ENCODE results near the gene NTM. TPM values are rescaled to one million over a fixed set of nuclear protein-coding genes. Genes with fewer than 3 reads are reported as not detected.

The NTM gene
- total and polyA plus RNA-seq, 2 donors: 3.8 to 27.8 TPM

GRCh38 chr11:131796089-131796488 lies 425.7 kb downstream of the NTM start:
- DNase-seq (ENCODE audit: extremely low spot score): no peak
- no peaks in the 10 kb centered on the region for H3K4me1 ChIP-seq (ENCODE audit: insufficient read depth)
- no peaks in the 10 kb centered on the region for H3K36me3 ChIP-seq (ENCODE audit: insufficient read depth)
- H3K27ac ChIP-seq (ENCODE audit: low read depth): no peak overlapping the region
- H3K4me3 ChIP-seq (ENCODE audit: low read depth, low read length): no peak overlapping the region
- 86% methylated on average over 7 of the region's 7 CpGs for WGBS

GRCh38 chr11:131796541-131796940 lies 426.1 kb downstream of the NTM start:
- Histone ChIP-seq H3K27ac (ENCODE audit: low read depth) (no peak overlapping the region), H3K36me3 (ENCODE audit: insufficient read depth) (no peaks in the 10 kb centered on the region), H3K4me3 (ENCODE audit: low read depth, low read length) (no peak overlapping the region), H3K4me1 (ENCODE audit: insufficient read depth) (no peaks in the 10 kb centered on the region)
- WGBS: 59% methylated on average over 5 of the region's 5 CpGs
- no peak for DNase-seq (ENCODE audit: extremely low spot score)

- no peak overlapping the region for H3K27ac ChIP-seq (ENCODE audit: low read depth)
- H3K4me1 ChIP-seq (ENCODE audit: insufficient read depth): no peaks in the 10 kb centered on the region
- 92% methylated on average over 2 of the region's 2 CpGs for WGBS
- DNase-seq (ENCODE audit: extremely low spot score): no peak
- no peak overlapping the region for H3K4me3 ChIP-seq (ENCODE audit: low read depth, low read length)
- H3K36me3 ChIP-seq (ENCODE audit: insufficient read depth): no peaks in the 10 kb centered on the region
Measured at GRCh38 chr11:131800452-131800851, 430.0 kb downstream of the NTM start.

- no peak overlapping the region for H3K4me3 ChIP-seq (ENCODE audit: low read depth, low read length)
- no peak overlapping the region for H3K27ac ChIP-seq (ENCODE audit: low read depth)
- H3K4me1 ChIP-seq (ENCODE audit: insufficient read depth): no peaks in the 10 kb centered on the region
- WGBS: 67% methylated on average over 9 of the region's 9 CpGs
- H3K36me3 ChIP-seq (ENCODE audit: insufficient read depth): no peaks in the 10 kb centered on the region
- DNase-seq (ENCODE audit: extremely low spot score): no peak
Measured at GRCh38 chr11:131802440-131803115, 432.2 kb downstream of the NTM start.

- Histone ChIP-seq H3K27ac (ENCODE audit: low read depth) (no peak overlapping the region), H3K4me1 (ENCODE audit: insufficient read depth) (no peaks in the 10 kb centered on the region), H3K36me3 (ENCODE audit: insufficient read depth) (no peaks in the 10 kb centered on the region), H3K4me3 (ENCODE audit: low read depth, low read length) (no peak overlapping the region)
- DNase-seq (ENCODE audit: extremely low spot score): no peak
- WGBS: 74% methylated on average over 2 of the region's 2 CpGs
Measured at GRCh38 chr11:131807876-131808275, 437.5 kb downstream of the NTM start.

GRCh38 chr11:131808470-131808869 lies 438.1 kb downstream of the NTM start:
- 81% methylated on average over 6 of the region's 6 CpGs for WGBS
- DNase-seq (ENCODE audit: extremely low spot score): no peak
- H3K4me3 ChIP-seq (ENCODE audit: low read depth, low read length): no peak overlapping the region
- H3K27ac ChIP-seq (ENCODE audit: low read depth): no peak overlapping the region
- H3K36me3 ChIP-seq (ENCODE audit: insufficient read depth): no peaks in the 10 kb centered on the region
- H3K4me1 ChIP-seq (ENCODE audit: insufficient read depth): no peaks in the 10 kb centered on the region

- no peak for DNase-seq (ENCODE audit: extremely low spot score)
- no peaks in the 10 kb centered on the region for H3K36me3 ChIP-seq (ENCODE audit: insufficient read depth)
- no peaks in the 10 kb centered on the region for H3K4me1 ChIP-seq (ENCODE audit: insufficient read depth)
- H3K27ac ChIP-seq (ENCODE audit: low read depth): no peak overlapping the region
- WGBS: 25% methylated on average over 11 of the region's 11 CpGs
- no peak overlapping the region for H3K4me3 ChIP-seq (ENCODE audit: low read depth, low read length)
Measured at GRCh38 chr11:131809203-131809918, 438.9 kb downstream of the NTM start.

- no peak for DNase-seq (ENCODE audit: extremely low spot score)
- no peaks in the 10 kb centered on the region for H3K4me1 ChIP-seq (ENCODE audit: insufficient read depth)
- no peak overlapping the region for H3K4me3 ChIP-seq (ENCODE audit: low read depth, low read length)
- WGBS: 24% methylated on average over 3 of the region's 3 CpGs
- H3K36me3 ChIP-seq (ENCODE audit: insufficient read depth): no peaks in the 10 kb centered on the region
- H3K27ac ChIP-seq (ENCODE audit: low read depth): no peak overlapping the region
Measured at GRCh38 chr11:131810541-131810940, 440.1 kb downstream of the NTM start.

- H3K4me3 ChIP-seq (ENCODE audit: low read depth, low read length): no peak overlapping the region
- H3K27ac ChIP-seq (ENCODE audit: low read depth): no peak overlapping the region
- 28% methylated on average over 3 of the region's 3 CpGs for WGBS
- H3K4me1 ChIP-seq (ENCODE audit: insufficient read depth): no peaks in the 10 kb centered on the region
- no peak for DNase-seq (ENCODE audit: extremely low spot score)
- H3K36me3 ChIP-seq (ENCODE audit: insufficient read depth): no peaks in the 10 kb centered on the region
Measured at GRCh38 chr11:131811383-131811782, 441.0 kb downstream of the NTM start.

- no peaks in the 10 kb centered on the region for H3K36me3 ChIP-seq (ENCODE audit: insufficient read depth)
- WGBS: 61% methylated on average over 4 of the region's 4 CpGs
- no peak overlapping the region for H3K27ac ChIP-seq (ENCODE audit: low read depth)
- no peak for DNase-seq (ENCODE audit: extremely low spot score)
- no peak overlapping the region for H3K4me3 ChIP-seq (ENCODE audit: low read depth, low read length)
- H3K4me1 ChIP-seq (ENCODE audit: insufficient read depth): no peaks in the 10 kb centered on the region
Measured at GRCh38 chr11:131814108-131814507, 443.7 kb downstream of the NTM start.

- H3K4me3 ChIP-seq (ENCODE audit: low read depth, low read length): no peak overlapping the region
- H3K4me1 ChIP-seq (ENCODE audit: insufficient read depth): no peaks in the 10 kb centered on the region
- no peak overlapping the region for H3K27ac ChIP-seq (ENCODE audit: low read depth)
- WGBS: 17% methylated on average over 11 of the region's 11 CpGs
- DNase-seq (ENCODE audit: extremely low spot score): no peak
- H3K36me3 ChIP-seq (ENCODE audit: insufficient read depth): no peaks in the 10 kb centered on the region
Measured at GRCh38 chr11:131815590-131815989, 445.2 kb downstream of the NTM start.

GRCh38 chr11:131816051-131816450 lies 445.6 kb downstream of the NTM start:
- DNase-seq (ENCODE audit: extremely low spot score): no peak
- Histone ChIP-seq H3K4me1 (ENCODE audit: insufficient read depth) (no peaks in the 10 kb centered on the region), H3K4me3 (ENCODE audit: low read depth, low read length) (no peak overlapping the region), H3K36me3 (ENCODE audit: insufficient read depth) (no peaks in the 10 kb centered on the region), H3K27ac (ENCODE audit: low read depth) (no peak overlapping the region)
- WGBS: 85% methylated on average over 5 of the region's 5 CpGs

- 88% methylated on average over 6 of the region's 6 CpGs for WGBS
- H3K27ac ChIP-seq (ENCODE audit: low read depth): no peak overlapping the region
- no peaks in the 10 kb centered on the region for H3K36me3 ChIP-seq (ENCODE audit: insufficient read depth)
- no peak for DNase-seq (ENCODE audit: extremely low spot score)
- H3K4me1 ChIP-seq (ENCODE audit: insufficient read depth): no peaks in the 10 kb centered on the region
- H3K4me3 ChIP-seq (ENCODE audit: low read depth, low read length): no peak overlapping the region
Measured at GRCh38 chr11:131817687-131818188, 447.3 kb downstream of the NTM start.

- no peak overlapping the region for H3K27ac ChIP-seq (ENCODE audit: low read depth)
- no peak for DNase-seq (ENCODE audit: extremely low spot score)
- no peak overlapping the region for H3K4me3 ChIP-seq (ENCODE audit: low read depth, low read length)
- no peaks in the 10 kb centered on the region for H3K36me3 ChIP-seq (ENCODE audit: insufficient read depth)
- 94% methylated on average over 10 of the region's 10 CpGs for WGBS
- no peaks in the 10 kb centered on the region for H3K4me1 ChIP-seq (ENCODE audit: insufficient read depth)
Measured at GRCh38 chr11:131819865-131820264, 449.4 kb downstream of the NTM start.
